CD4-positive, alpha-beta memory T cell (primary cell): ENCODE data around the gene MUC5AC. TPM values are rescaled to one million over a fixed set of nuclear protein-coding genes. Genes with fewer than 3 reads are reported as not detected.

Source experiments
- CTCF ChIA-PET: fragments of 350-600 bp; sonication (Branson Sonifier 250); formaldehyde crosslinking; loops from one replicate; lab custom pipeline; 2021; ENCODE audit warnings: inconsistent platforms; ENCODE audit not compliant: partially characterized antibody; lab: Charles Lee
- POLR2A ChIA-PET: fragments of 350-600 bp; sonication (Branson Sonifier 250); formaldehyde crosslinking; loops from one replicate; lab custom pipeline; 2021; ENCODE audit not compliant: partially characterized antibody; lab: Charles Lee
- DNase-seq, 5 donors: peaks; one replicate each; pipeline versions ENCODE4 v3.0.0 to v3.0.0-alpha.2; 2020 to 2022; ENCODE audit warnings: mixed read lengths in 1 of 5
- H3K27ac ChIP-seq: one replicate; pipeline ENCODE4 v1.7.0; 2013; ENCODE audit warnings: low read depth, low read length
- H3K27me3 ChIP-seq: 2 replicates; pipeline ENCODE4 v1.7.0; 2013; ENCODE audit warnings: mild to moderate bottlenecking, low read length, moderate library complexity; ENCODE audit not compliant: insufficient read depth
- H3K36me3 ChIP-seq: 2 replicates; pipeline ENCODE4 v1.7.0; 2013; ENCODE audit warnings: mild to moderate bottlenecking, low read length, moderate library complexity; ENCODE audit not compliant: insufficient read depth
- H3K4me1 ChIP-seq: 2 replicates; pipeline ENCODE4 v1.7.0; 2013; ENCODE audit warnings: mild to moderate bottlenecking, low read length, moderate library complexity; ENCODE audit not compliant: insufficient read depth
- H3K4me3 ChIP-seq, 2 donors: one replicate each; pipeline ENCODE4 v1.7.0; 2013; ENCODE audit warnings: low read length in 2 of 2, mild to moderate bottlenecking in 1 of 2
- H3K9me3 ChIP-seq, 2 donors: one replicate each; pipeline ENCODE4 v1.7.0; 2013; ENCODE audit warnings: low read length in 2 of 2, control low read depth in 1 of 2; ENCODE audit not compliant: control insufficient read depth in 1 of 2
- H3K27ac Mint-ChIP-seq, 7 donors: one replicate each; pipeline ENCODE4 v1.8.0; 2020 to 2021; ENCODE audit warnings: mixed read lengths in 7 of 7, mild to moderate bottlenecking in 6 of 7, inconsistent platforms in 3 of 7, moderate library complexity in 3 of 7
- H3K27me3 Mint-ChIP-seq, 2 donors: one replicate each; pipeline ENCODE4 v1.8.0; 2020 to 2021; ENCODE audit warnings: mixed read lengths in 2 of 2
- H3K36me3 Mint-ChIP-seq, 2 donors: one replicate each; pipeline ENCODE4 v1.8.0; 2020 to 2021; ENCODE audit warnings: mixed read lengths in 2 of 2, inconsistent platforms in 1 of 2, mild to moderate bottlenecking in 1 of 2
- H3K4me1 Mint-ChIP-seq, 4 donors: one replicate each; pipeline ENCODE4 v1.8.0; 2020 to 2021; ENCODE audit warnings: mixed read lengths in 4 of 4, mild to moderate bottlenecking in 1 of 4
- H3K4me3 Mint-ChIP-seq, 8 donors: one replicate each; pipeline ENCODE4 v1.8.0; 2020 to 2021; ENCODE audit warnings: mixed read lengths in 8 of 8, mild to moderate bottlenecking in 7 of 8, moderate library complexity in 6 of 8, inconsistent platforms in 3 of 8
- H3K9me3 Mint-ChIP-seq, 8 donors: one replicate each; pipeline ENCODE4 v1.8.0; 2020 to 2021; ENCODE audit warnings: mixed read lengths in 8 of 8, mild to moderate bottlenecking in 5 of 8, inconsistent platforms in 3 of 8, moderate library complexity in 1 of 8
- intact Hi-C: fragments of 100-400 bp; cut with micrococcal nuclease; formaldehyde crosslinking; loops from one replicate; pipeline ENCODE4 v1.15.1; 2023
- polyA plus RNA-seq, 2 donors: library from polyadenylated mRNA; unstranded; fragments of 300-500 nt; fragmentation: Illumina TruSeq; gene quantifications; one replicate each; pipeline ENCODE4 v1.2.3, GENCODE V29; 2021
- total RNA-seq, 2 experiments: library from RNA; stranded (reverse); gene quantifications; one replicate each; pipeline ENCODE4 v1.2.3, GENCODE V29; 2021

The MUC5AC gene
- total and polyA plus RNA-seq, 4 experiments from 2014 or later, result not detected

DNA sequence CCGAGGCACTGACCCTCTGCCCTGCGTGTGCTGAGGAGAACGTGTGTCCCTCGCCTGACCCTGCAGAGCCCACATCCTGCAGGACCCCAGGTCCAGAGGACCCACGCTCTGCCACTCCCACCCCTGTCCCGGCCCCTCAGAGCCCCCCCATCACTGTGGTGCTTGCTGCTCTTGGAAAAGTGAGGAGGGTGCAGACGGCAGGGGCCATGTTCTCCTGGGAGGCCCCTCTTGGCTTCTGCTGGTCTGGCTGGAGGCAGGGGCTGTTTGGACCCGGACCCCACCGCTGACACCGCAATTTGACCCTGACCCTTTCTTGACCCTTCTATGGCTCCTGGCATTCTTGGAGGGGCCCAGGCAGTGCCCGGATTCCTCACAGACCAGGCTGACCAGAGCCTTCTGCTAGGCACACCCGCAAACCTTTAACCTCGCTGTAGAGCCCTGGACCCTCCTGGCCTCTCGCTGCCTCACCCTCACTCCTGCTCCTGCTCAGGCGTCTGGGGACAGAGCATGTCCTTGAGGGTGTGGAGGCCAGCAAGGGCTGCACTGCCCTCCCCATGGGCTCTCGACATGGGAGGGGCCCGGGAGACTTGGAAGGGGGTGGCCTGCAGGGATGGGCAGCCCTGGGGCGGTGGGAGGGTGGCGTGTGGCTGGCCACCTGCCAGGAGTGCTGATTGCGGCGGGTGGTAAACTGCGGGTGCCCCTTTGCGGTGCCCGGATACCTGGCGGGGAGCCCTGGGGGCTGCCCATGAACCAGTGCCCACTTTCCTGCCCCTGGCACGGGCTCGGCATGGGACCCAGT lies 37.0 kb upstream of the MUC5AC start:
- Mint-ChIP-seq H3K4me3 (no peak overlapping the region), H3K36me3 (no peaks in the 10 kb centered on the region), H3K27me3 (peaks cover 0 to 6% of the 10 kb centered on the region in 2 donors), H3K4me1 (no peaks in the 10 kb centered on the region), H3K27ac (no peak overlapping the region), H3K9me3 (peaks cover 0 to 6% (median 0%) of the 10 kb centered on the region in 8 donors)
- ChIA-PET CTCF (no interaction called here), POLR2A (no interaction called here)
- no peak overlapping the region for H3K27ac ChIP-seq
- no peak overlapping the region for H3K4me3 ChIP-seq
- H3K9me3 ChIP-seq, result no peaks in the 10 kb centered on the region
- DNase-seq, result no peak
- H3K36me3 ChIP-seq, result no peaks in the 10 kb centered on the region
- intact Hi-C loops, result no loop called here
- H3K27me3 ChIP-seq, result no peaks in the 10 kb centered on the region
- H3K4me1 ChIP-seq, result no peaks in the 10 kb centered on the region

DNA sequence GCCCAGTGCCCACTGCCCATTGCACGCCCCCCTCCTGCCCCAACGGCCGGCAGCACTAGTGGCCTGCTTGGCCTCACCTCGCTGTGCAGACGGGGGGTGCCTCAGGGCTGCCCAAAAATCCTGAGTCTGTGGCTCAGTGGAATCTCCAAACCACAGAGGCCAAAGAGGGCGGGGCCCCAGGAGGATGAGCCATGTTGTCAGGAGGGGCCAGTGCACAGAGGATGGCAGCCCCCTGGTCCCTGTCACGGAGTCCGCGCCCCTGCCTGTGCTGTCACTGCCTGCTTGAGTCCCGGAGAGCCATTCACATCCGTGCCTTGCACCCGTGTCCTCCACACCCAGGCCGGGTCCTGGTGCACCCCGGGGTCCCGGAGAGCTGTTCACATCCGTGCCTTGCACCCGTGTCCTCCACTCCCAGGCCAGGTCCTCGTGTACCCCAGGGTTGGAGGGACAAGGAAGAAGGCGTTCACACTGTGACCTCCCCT lies 36.4 kb upstream of the MUC5AC start:
- POLR2A ChIA-PET, result no interaction called here
- intact Hi-C loops, result no loop called here
- no peak for DNase-seq
- Histone ChIP-seq H3K9me3 (no peaks in the 10 kb centered on the region), H3K4me3 (no peak overlapping the region), H3K27ac (no peak overlapping the region), H3K27me3 (no peaks in the 10 kb centered on the region), H3K4me1 (no peaks in the 10 kb centered on the region), H3K36me3 (no peaks in the 10 kb centered on the region)
- peaks cover 0 to 6% of the 10 kb centered on the region in 2 donors for H3K27me3 Mint-ChIP-seq
- CTCF ChIA-PET, result no interaction called here
- no peak overlapping the region for H3K4me3 Mint-ChIP-seq
- H3K36me3 Mint-ChIP-seq, result no peaks in the 10 kb centered on the region
- H3K4me1 Mint-ChIP-seq, result no peaks in the 10 kb centered on the region
- H3K27ac Mint-ChIP-seq, result no peak overlapping the region
- peaks cover 0 to 6% (median 0%) of the 10 kb centered on the region in 8 donors for H3K9me3 Mint-ChIP-seq

DNA sequence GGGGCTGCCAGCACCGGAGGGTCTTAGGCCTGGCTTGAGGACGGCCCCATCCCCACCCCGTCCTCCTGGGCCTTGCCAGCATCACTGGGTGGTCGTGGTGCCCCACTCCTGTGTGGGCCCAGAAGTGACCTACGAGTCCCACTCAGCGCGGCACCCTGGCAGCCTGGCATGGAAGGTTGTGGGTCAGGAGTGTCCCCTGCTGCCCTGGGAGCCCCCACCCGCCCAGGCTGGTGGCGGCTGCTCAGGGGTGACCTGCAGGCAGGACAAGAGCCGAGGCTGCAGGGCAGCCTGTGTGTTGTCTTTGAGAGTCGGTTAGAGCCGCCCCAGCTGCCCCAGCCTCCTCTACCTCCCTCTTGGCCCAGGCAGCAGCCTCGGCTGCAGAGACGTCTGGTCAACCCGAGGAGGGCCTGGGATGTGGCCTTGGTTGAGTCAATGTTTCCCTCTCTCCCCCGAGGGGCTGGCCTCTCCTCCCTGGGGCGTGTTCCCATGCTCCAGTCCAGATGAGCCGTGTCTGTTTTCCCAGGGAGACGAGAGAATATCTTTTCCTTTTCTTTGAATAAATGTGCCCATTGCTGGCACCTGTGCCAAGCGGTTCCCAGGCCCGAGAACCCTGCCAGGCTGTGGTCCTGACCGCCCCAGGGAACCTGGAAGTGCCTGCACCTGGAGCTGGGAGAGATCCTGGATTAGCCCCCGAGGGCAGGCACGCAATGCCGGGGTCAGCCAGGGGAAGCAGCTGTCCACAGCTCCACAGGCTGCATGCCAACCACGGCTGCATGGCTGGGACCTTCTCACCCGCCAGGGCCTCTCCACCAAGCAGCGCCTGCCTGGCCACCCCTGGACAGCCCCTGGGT lies 35.7 kb upstream of the MUC5AC start:
- no peaks in the 10 kb centered on the region for H3K27me3 ChIP-seq
- no peak overlapping the region for H3K4me3 ChIP-seq
- Mint-ChIP-seq H3K27me3 (peaks cover 0 to 6% of the 10 kb centered on the region in 2 donors), H3K9me3 (peaks cover 0 to 6% (median 0%) of the 10 kb centered on the region in 8 donors), H3K4me1 (no peaks in the 10 kb centered on the region), H3K4me3 (no peak overlapping the region), H3K36me3 (no peaks in the 10 kb centered on the region), H3K27ac (no peak overlapping the region)
- DNase-seq, result no peak
- CTCF ChIA-PET, result no interaction called here
- no peaks in the 10 kb centered on the region for H3K36me3 ChIP-seq
- POLR2A ChIA-PET, result no interaction called here
- no peaks in the 10 kb centered on the region for H3K4me1 ChIP-seq
- no peaks in the 10 kb centered on the region for H3K9me3 ChIP-seq
- intact Hi-C loops, result no loop called here
- H3K27ac ChIP-seq, result no peak overlapping the region

DNA sequence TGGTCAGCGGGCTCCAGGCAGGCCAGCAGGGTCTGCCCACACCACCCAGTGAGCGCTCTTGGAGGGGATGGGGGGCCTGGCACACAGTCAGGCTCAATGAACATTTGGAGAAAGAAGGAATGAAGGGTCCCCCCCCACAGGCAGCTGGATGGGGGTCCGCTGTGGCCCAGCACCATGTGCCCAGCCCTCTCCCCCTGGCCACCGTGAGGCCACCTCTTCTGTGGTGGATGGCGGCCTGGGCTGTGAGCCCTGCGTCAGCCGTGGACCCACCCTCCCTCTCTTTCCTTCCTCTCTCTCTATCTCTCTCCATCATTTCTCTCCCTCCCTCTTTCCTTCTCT lies 35.1 kb upstream of the MUC5AC start:
- H3K36me3 Mint-ChIP-seq, result no peaks in the 10 kb centered on the region
- CTCF ChIA-PET, result no interaction called here
- no peak overlapping the region for H3K4me3 Mint-ChIP-seq
- no peak for DNase-seq
- H3K9me3 ChIP-seq, result no peaks in the 10 kb centered on the region
- H3K9me3 Mint-ChIP-seq, result peaks cover 0 to 6% (median 0%) of the 10 kb centered on the region in 8 donors
- H3K4me1 ChIP-seq, result no peaks in the 10 kb centered on the region
- H3K27me3 Mint-ChIP-seq, result peaks cover 0 to 8% of the 10 kb centered on the region in 2 donors
- intact Hi-C loops, result no loop called here
- no peaks in the 10 kb centered on the region for H3K36me3 ChIP-seq
- no peak overlapping the region for H3K27ac ChIP-seq
- H3K4me1 Mint-ChIP-seq, result no peaks in the 10 kb centered on the region
- no peak overlapping the region for H3K4me3 ChIP-seq
- POLR2A ChIA-PET, result no interaction called here
- no peak overlapping the region for H3K27ac Mint-ChIP-seq
- H3K27me3 ChIP-seq, result no peaks in the 10 kb centered on the region

DNA sequence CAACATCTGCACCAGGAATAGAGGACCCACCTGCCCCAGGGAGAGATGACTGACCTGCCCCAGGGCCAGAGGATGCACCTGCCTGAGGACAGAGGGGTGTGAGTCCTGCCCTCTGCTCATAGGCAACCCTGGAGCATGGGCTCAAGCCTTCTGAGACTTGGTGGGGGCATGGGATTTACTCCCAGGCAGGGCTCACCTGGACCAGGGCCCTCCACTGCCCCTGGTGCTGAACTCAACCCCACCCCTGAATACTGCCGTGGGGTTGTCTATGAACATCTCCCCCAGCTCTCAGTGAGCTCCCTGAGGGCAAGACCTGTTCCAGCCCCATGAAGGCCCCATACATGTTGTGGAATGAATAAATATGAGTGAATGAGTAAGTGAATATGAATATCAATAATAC lies 33.8 kb upstream of the MUC5AC start:
- Histone ChIP-seq H3K9me3 (no peaks in the 10 kb centered on the region), H3K4me1 (no peaks in the 10 kb centered on the region), H3K4me3 (no peak overlapping the region), H3K27ac (no peak overlapping the region), H3K27me3 (no peaks in the 10 kb centered on the region), H3K36me3 (no peaks in the 10 kb centered on the region)
- H3K4me1 Mint-ChIP-seq, result no peaks in the 10 kb centered on the region
- peaks cover 0 to 6% (median 0%) of the 10 kb centered on the region in 8 donors for H3K9me3 Mint-ChIP-seq
- intact Hi-C loops, result no loop called here
- DNase-seq, result no peak
- no peaks in the 10 kb centered on the region for H3K36me3 Mint-ChIP-seq
- no peak overlapping the region for H3K27ac Mint-ChIP-seq
- peaks cover 0 to 8% of the 10 kb centered on the region in 2 donors for H3K27me3 Mint-ChIP-seq
- H3K4me3 Mint-ChIP-seq, result no peak overlapping the region
- ChIA-PET POLR2A (no interaction called here), CTCF (no interaction called here)

DNA sequence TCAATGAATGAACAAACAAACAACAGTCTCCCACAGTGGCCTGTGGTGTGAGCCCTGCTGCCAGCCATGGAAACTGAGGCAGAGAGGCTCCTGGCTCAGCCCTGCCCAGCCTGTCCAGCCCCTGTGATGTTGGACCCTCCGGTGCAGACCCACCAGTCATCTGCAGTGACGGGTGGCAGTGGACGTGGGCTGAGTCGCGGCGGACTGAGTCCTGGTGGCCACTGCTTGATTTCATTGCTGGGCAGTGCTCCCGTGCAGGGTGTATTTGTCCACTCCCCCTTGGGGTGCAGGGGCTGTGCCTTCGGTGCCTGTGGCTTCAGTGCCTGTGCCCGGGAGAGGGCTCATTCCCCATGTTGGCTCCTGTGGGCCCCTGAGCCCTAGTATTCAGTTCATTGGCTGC lies 31.9 kb upstream of the MUC5AC start:
- CTCF ChIA-PET, result no interaction called here
- H3K4me1 Mint-ChIP-seq, result no peaks in the 10 kb centered on the region
- H3K4me3 ChIP-seq, result no peak overlapping the region
- H3K36me3 Mint-ChIP-seq, result no peaks in the 10 kb centered on the region
- H3K9me3 Mint-ChIP-seq, result peaks cover 0 to 6% (median 0%) of the 10 kb centered on the region in 8 donors
- H3K9me3 ChIP-seq, result no peaks in the 10 kb centered on the region
- no peaks in the 10 kb centered on the region for H3K27me3 ChIP-seq
- no peak overlapping the region for H3K27ac Mint-ChIP-seq
- H3K27ac ChIP-seq, result no peak overlapping the region
- no peaks in the 10 kb centered on the region for H3K4me1 ChIP-seq
- POLR2A ChIA-PET, result no interaction called here
- H3K36me3 ChIP-seq, result no peaks in the 10 kb centered on the region
- intact Hi-C loops, result no loop called here
- no peak for DNase-seq
- no peak overlapping the region for H3K4me3 Mint-ChIP-seq
- peaks cover 4 to 6% of the 10 kb centered on the region in 2 donors for H3K27me3 Mint-ChIP-seq

DNA sequence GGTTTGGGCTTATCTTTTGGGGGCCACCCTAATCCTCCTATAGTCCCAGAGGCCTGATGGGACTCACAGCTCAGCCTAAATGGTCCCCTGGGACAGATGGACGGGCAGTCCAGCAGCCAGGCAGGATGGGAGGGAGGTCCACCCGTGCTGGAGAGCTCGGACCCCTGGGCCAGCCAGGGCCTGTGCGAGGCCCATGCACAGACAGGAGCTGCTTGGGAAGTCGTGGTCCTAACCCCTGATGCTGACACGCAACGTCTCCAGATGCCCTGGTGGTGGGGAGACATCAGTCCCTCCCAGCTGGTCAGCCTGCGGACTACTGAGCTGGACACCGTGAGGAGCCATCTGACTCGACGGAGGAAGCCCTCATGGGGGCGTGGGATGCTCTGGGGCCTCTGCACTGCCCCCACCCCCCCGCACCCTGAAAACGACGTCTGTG lies 31.2 kb upstream of the MUC5AC start:
- CTCF ChIA-PET, result no interaction called here

More for the DNA sequence above, 31.2 kb upstream of the MUC5AC start:
- intact Hi-C loops, result no loop called here
- H3K36me3 Mint-ChIP-seq, result no peaks in the 10 kb centered on the region
- POLR2A ChIA-PET, result no interaction called here
- H3K4me1 Mint-ChIP-seq, result no peaks in the 10 kb centered on the region
- no peak overlapping the region for H3K4me3 Mint-ChIP-seq
- H3K4me3 ChIP-seq, result no peak overlapping the region
- no peaks in the 10 kb centered on the region for H3K9me3 ChIP-seq
- DNase-seq, result no peak
- peaks cover 4 to 6% of the 10 kb centered on the region in 2 donors for H3K27me3 Mint-ChIP-seq
- no peaks in the 10 kb centered on the region for H3K4me1 ChIP-seq
- no peak overlapping the region for H3K27ac ChIP-seq
- H3K27me3 ChIP-seq, result no peaks in the 10 kb centered on the region
- no peaks in the 10 kb centered on the region for H3K36me3 ChIP-seq
- H3K9me3 Mint-ChIP-seq, result peaks cover 0 to 6% (median 0%) of the 10 kb centered on the region in 8 donors
- no peak overlapping the region for H3K27ac Mint-ChIP-seq
